SK-N-SH (cell line): ENCODE measurements around the gene RHBDD3. TPM values are rescaled to one million over a fixed set of nuclear protein-coding genes. Genes with fewer than 3 reads are reported as not detected.

Source experiments
- CTCF ChIA-PET: fragments of 300-600, 350-600 bp; formaldehyde crosslinking; extraction: SDS; loops from one replicate; lab custom pipeline; 2021; lab: Yijun Ruan, JAX
- POLR2A ChIA-PET: fragments of 350-600 bp; sonication (Branson Sonifier 250); formaldehyde crosslinking; extraction: SDS; loops from one replicate; lab custom pipeline; 2020; ENCODE audit warnings: antibody characterized with exemption, inconsistent platforms; lab: Yijun Ruan, JAX
- DNase-seq: peaks from one replicate; pipeline ENCODE4 v3.0.0; 2012
- H2AFZ ChIP-seq: fragments of 200-600 bp; sonication (generic); 2 replicates; pipeline ENCODE4 v1.8.1; 2016; ENCODE audit warnings: antibody characterized with exemption, mild to moderate bottlenecking, low read depth
- H3F3A ChIP-seq: fragments of 200-600 bp; sonication (generic); replicated peaks from 2 replicates; pipeline ENCODE3; 2016; ENCODE audit warnings: antibody characterized with exemption, mild to moderate bottlenecking; ENCODE audit not compliant: insufficient read depth
- H3K27ac ChIP-seq, 2 experiments: fragments of 200-500 bp in 1 of 2; fragments of 200-600 bp in 1 of 2; sonication (Bioruptor generic) in 1 of 2; sonication (generic), shearing (Covaris generic) in 1 of 2; 2 replicates each; pipeline versions ENCODE4 v1.5.1 to v1.6.1; 2014 to 2016; ENCODE audit warnings: low read depth in 2 of 2, inconsistent platforms in 1 of 2, low read length in 1 of 2, mild to moderate bottlenecking in 1 of 2, mixed read lengths in 1 of 2
- H3K27me3 ChIP-seq: fragments of 200-600 bp; sonication (generic), shearing (Covaris generic); 2 replicates; pipeline ENCODE4 v1.6.1; 2016; ENCODE audit warnings: mixed run types; ENCODE audit not compliant: insufficient read depth
- H3K36me3 ChIP-seq, 2 experiments: fragments of 200-500 bp in 1 of 2; fragments of 200-600 bp in 1 of 2; sonication (Bioruptor generic) in 1 of 2; sonication (generic) in 1 of 2; replicated peaks in 1 of 2; 2 replicates each; pipeline versions ENCODE3 to v1.5.1; 2014 to 2016; ENCODE audit warnings: low read length in 1 of 2, mild to moderate bottlenecking in 1 of 2; ENCODE audit not compliant: insufficient read depth in 2 of 2, control insufficient read depth in 1 of 2
- H3K4me1 ChIP-seq, 2 experiments: fragments of 200-500 bp in 1 of 2; fragments of 200-600 bp in 1 of 2; sonication (Bioruptor generic) in 1 of 2; sonication (generic), shearing (Covaris generic) in 1 of 2; 2 replicates each; pipeline versions ENCODE4 v1.5.1 to v1.6.1; 2014 to 2016; ENCODE audit warnings: low read depth in 1 of 2, low read length in 1 of 2, mixed run types in 1 of 2; ENCODE audit not compliant: insufficient read depth in 2 of 2, control insufficient read depth in 1 of 2
- H3K4me2 ChIP-seq: fragments of 200-600 bp; sonication (generic), shearing (Covaris generic); 2 replicates; pipeline ENCODE4 v1.6.1; 2017; ENCODE audit warnings: mixed run types
- H3K4me3 ChIP-seq, 2 experiments: fragments of 200-500 bp in 1 of 2; fragments of 200-600 bp in 1 of 2; sonication (Bioruptor generic) in 1 of 2; sonication (generic), shearing (Covaris generic) in 1 of 2; 2 replicates each; pipeline versions ENCODE4 v1.5.1 to v1.8.1; 2014 to 2016; ENCODE audit warnings: low read depth in 2 of 2, inconsistent platforms in 1 of 2, low read length in 1 of 2, mild to moderate bottlenecking in 1 of 2, mixed read lengths in 1 of 2, moderate library complexity in 1 of 2
- H3K79me2 ChIP-seq: fragments of 200-600 bp; sonication (generic); 2 replicates; pipeline ENCODE4 v1.8.1; 2017; ENCODE audit warnings: mild to moderate bottlenecking; ENCODE audit not compliant: insufficient read depth
- H3K9ac ChIP-seq: fragments of 200-600 bp; sonication (generic); 2 replicates; pipeline ENCODE4 v1.6.1; 2017; ENCODE audit warnings: mixed run types
- H3K9me2 ChIP-seq: fragments of 200-600 bp; sonication (generic); 2 replicates; pipeline ENCODE4 v1.6.1; 2017; ENCODE audit warnings: mixed run types
- H3K9me3 ChIP-seq: fragments of 200-600 bp; sonication (generic); 2 replicates; pipeline ENCODE4 v1.6.1; 2017; ENCODE audit warnings: mixed run types, mild to moderate bottlenecking, moderate library complexity
- H4K20me1 ChIP-seq: fragments of 200-600 bp; sonication (generic); 2 replicates; pipeline ENCODE4 v1.6.1; 2017; ENCODE audit warnings: mild to moderate bottlenecking, mixed run types; ENCODE audit not compliant: insufficient read depth
- CHD2 ChIP-seq: fragments of 150-350 bp; IDR thresholded peaks from 2 replicates; pipeline ENCODE4 v1.6.1; 2018; ENCODE audit warnings: low read length; ENCODE audit not compliant: partially characterized antibody
- ELF1 ChIP-seq: IDR thresholded peaks from 2 replicates; pipeline ENCODE4 v1.4.0; 2012
- FOSL2 ChIP-seq: IDR thresholded peaks from 2 replicates; pipeline ENCODE4 v1.4.0; 2012; ENCODE audit warnings: low read depth, mild to moderate bottlenecking, moderate library complexity, borderline replicate concordance
- FOXJ3 ChIP-seq: sonication (generic); formaldehyde crosslinking; IDR thresholded peaks from 2 replicates; pipeline ENCODE4 v1.5.1; 2020; ENCODE audit warnings: mild to moderate bottlenecking, missing genetic modification reagents
- FOXM1 ChIP-seq: IDR thresholded peaks from 2 replicates; pipeline ENCODE4 v1.4.0; 2012; ENCODE audit warnings: low read depth, mild to moderate bottlenecking
- GATA2 ChIP-seq: sonication (generic); formaldehyde crosslinking; IDR thresholded peaks from 2 replicates; pipeline ENCODE4 v1.5.0; 2020; ENCODE audit warnings: mild to moderate bottlenecking, missing genetic modification reagents
- MXI1 ChIP-seq: IDR thresholded peaks from 2 replicates; pipeline ENCODE4 v1.6.1; 2012; ENCODE audit warnings: mild to moderate bottlenecking, low read depth, low read length, improper control_type of control experiment
- POLR2AphosphoS5 ChIP-seq: IDR thresholded peaks from 2 replicates; pipeline ENCODE4 v1.6.1; 2012; ENCODE audit warnings: low read depth, low read length
- REST ChIP-seq: IDR thresholded peaks from 2 replicates; pipeline ENCODE4 v1.6.1; 2012; ENCODE audit warnings: mild to moderate bottlenecking, low read depth, low read length, moderate library complexity
- RFX5 ChIP-seq: IDR thresholded peaks from 2 replicates; pipeline ENCODE4 v1.6.1; 2012; ENCODE audit warnings: mild to moderate bottlenecking, improper control_type of control experiment, low read length
- SIN3A ChIP-seq: IDR thresholded peaks from 2 replicates; pipeline ENCODE4 v1.6.1; 2012; ENCODE audit warnings: low read depth, mild to moderate bottlenecking, low read length, moderate library complexity, borderline replicate concordance
- SMC3 ChIP-seq: IDR thresholded peaks from 2 replicates; pipeline ENCODE4 v1.6.1; 2012; ENCODE audit warnings: low read depth, low read length, improper control_type of control experiment
- TCF12 ChIP-seq: IDR thresholded peaks from 2 replicates; pipeline ENCODE4 v1.4.0; 2012
- TEAD4 ChIP-seq: IDR thresholded peaks from 2 replicates; pipeline ENCODE4 v1.4.0; 2012; ENCODE audit warnings: mild to moderate bottlenecking, borderline replicate concordance; ENCODE audit not compliant: insufficient read depth
- USF2 ChIP-seq: fragments of 150-350 bp; IDR thresholded peaks from 2 replicates; pipeline ENCODE4 v1.6.1; 2017; ENCODE audit warnings: antibody characterized with exemption, low read length, low read depth, borderline replicate concordance
- YY1 ChIP-seq: IDR thresholded peaks from 2 replicates; pipeline ENCODE4 v1.4.0; 2012; ENCODE audit warnings: low read depth, mild to moderate bottlenecking
- ZBTB33 ChIP-seq: IDR thresholded peaks from 2 replicates; pipeline ENCODE4 v1.4.0; 2012; ENCODE audit warnings: low read depth, borderline replicate concordance
- WGBS: methylation state at CpG from one replicate; pipeline ENCODE4 v1.1.6; 2017; ENCODE audit warnings: low lambda C conversion rate; 5-methylcytosine and 5-hydroxymethylcytosine counted together
- polyA plus RNA-seq, 3 experiments: library from polyadenylated mRNA; depleted of rRNA; stranded (reverse); fragments of >200 nt; gene quantifications; 2 replicates each; pipeline ENCODE4 v1.2.3, GENCODE V29; 2012
- TF ChIP-seq, protein P1 (sequence below): IDR thresholded peaks from 2 replicates; pipeline ENCODE4 v1.4.0; 2012; ENCODE audit warnings: low read depth, borderline replicate concordance

RHBDD3 gene
- polyA plus RNA-seq, 1 of the 3 experiments (the other 2 are of a cell fraction) = 19.0 TPM

DNA sequence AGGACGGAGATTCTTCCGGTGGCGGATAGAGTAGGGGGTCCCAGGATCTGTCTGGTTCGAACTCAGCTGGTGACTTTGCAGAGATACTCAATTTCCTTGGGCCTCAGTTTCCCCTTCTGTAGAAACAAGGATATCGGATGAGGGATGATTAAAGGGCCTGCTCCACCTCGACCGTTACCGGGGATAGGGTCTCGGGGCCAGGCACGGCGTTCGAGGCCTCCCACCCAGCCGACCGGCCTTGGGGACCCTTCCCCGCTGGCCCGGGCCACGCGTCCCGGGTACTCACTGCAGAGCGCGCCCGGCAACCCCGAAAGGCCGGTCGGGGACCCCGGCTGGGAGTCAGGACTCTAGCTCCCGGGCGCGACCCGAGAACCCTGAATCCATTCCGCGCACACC, 321 bp downstream of the RHBDD3 start (continued):
- TF ChIP-seq FOXJ3 (no peak; the same call in 1 of the 2 replicates), REST (no peak), MXI1 (no peak), ELF1 (no peak)

- POLR2A ChIA-PET = no interaction called here
- 38% methylated on average over 8 of the region's 13 CpGs for WGBS
- H3K9ac ChIP-seq = peak overlapping the region; percentile 99
- TF ChIP-seq GATA2 (CRISPR knock-in tag) = no peak
- TF ChIP-seq TEAD4 = no peak
- no peak for TF ChIP-seq POLR2AphosphoS5
- no peak for TF ChIP-seq FOXJ3
- no peak for TF ChIP-seq CHD2
- no peak for TF ChIP-seq USF2
- no peak for TF ChIP-seq TCF12
- TF ChIP-seq FOSL2 = no peak
- TF ChIP-seq, protein P1, sequence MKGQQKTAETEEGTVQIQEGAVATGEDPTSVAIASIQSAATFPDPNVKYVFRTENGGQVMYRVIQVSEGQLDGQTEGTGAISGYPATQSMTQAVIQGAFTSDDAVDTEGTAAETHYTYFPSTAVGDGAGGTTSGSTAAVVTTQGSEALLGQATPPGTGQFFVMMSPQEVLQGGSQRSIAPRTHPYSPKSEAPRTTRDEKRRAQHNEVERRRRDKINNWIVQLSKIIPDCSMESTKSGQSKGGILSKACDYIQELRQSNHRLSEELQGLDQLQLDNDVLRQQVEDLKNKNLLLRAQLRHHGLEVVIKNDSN = no peak
- TF ChIP-seq REST = no peak
- TF ChIP-seq SMC3 = no peak
- no peak for TF ChIP-seq ELF1
- no peak for TF ChIP-seq YY1
- TF ChIP-seq FOXM1 = no peak
- no peak for TF ChIP-seq ZBTB33
- no peak for TF ChIP-seq RFX5
- TF ChIP-seq SIN3A = no peak
- TF ChIP-seq, all 33 proteins: peak for 0
- no peaks in the 10 kb centered on the region for H3K27me3 ChIP-seq
- H3K4me3 ChIP-seq = peak overlapping the region; percentile 95 to 97
- peak overlapping the region; percentile 99 for H3K4me2 ChIP-seq
- peak overlapping the region; percentile 83; the same call in 1 of the 2 replicates for H2AFZ ChIP-seq
- H3K36me3 ChIP-seq = peaks cover 28 to 30% of the 10 kb centered on the region in 2 experiments
- DNase-seq = peak; percentile 49
- no peaks in the 10 kb centered on the region for H3K9me2 ChIP-seq
- H4K20me1 ChIP-seq = peaks cover 33% of the 10 kb centered on the region
- peaks cover 18 to 37% of the 10 kb centered on the region in 2 experiments; a peak in 3 of 4 replicates for H3K4me1 ChIP-seq
- peak overlapping the region; percentile 95 to 99 for H3K27ac ChIP-seq
- peaks cover 3% of the 10 kb centered on the region for H3F3A ChIP-seq
- H3K9me3 ChIP-seq = no peaks in the 10 kb centered on the region
- H3K79me2 ChIP-seq = peaks cover 57% of the 10 kb centered on the region
- CTCF ChIA-PET = interaction anchor here (0.6 to 7.7 kb wide), 4 partner anchors 15 to 92 kb away, joined by 3 to 40 read pairs (median 3); no protein-coding TSS in a partner anchor
Measured at GRCh38 chr22:29266564-29267461, 968 bp downstream of the RHBDD3 start.
